Heart right ventricle (tissue), 16 donors: ENCODE measurements around the gene SLC7A6OS. TPM values are rescaled to one million over a fixed set of nuclear protein-coding genes. Genes with fewer than 3 reads are reported as not detected.

ENCODE experiments used
- ATAC-seq, 8 donors: fragments of 200-7000 bp; cut with Tn5 transposase; one replicate each; pipeline ENCODE4 v1.9.1; 2020; ENCODE audit warnings: mild to moderate bottlenecking in 8 of 8, moderate library complexity in 8 of 8, moderate number of reproducible peaks in 1 of 8
- DNase-seq, 2 donors: peaks; one replicate each; pipeline ENCODE4 v3.0.0-alpha.2; 2020
- H3K27ac ChIP-seq, 10 donors: fragments of 200-600 bp; sonication (generic) in 2 of 10; one replicate each; pipeline versions ENCODE4 v1.5.0 to v1.8.0; 2020 to 2022; ENCODE audit warnings: mild to moderate bottlenecking in 3 of 10
- H3K27me3 ChIP-seq, 7 donors: fragments of 200-600 bp; one replicate each; pipeline ENCODE4 v1.8.0; 2021 to 2022; ENCODE audit warnings: mild to moderate bottlenecking in 2 of 7
- H3K36me3 ChIP-seq, 9 donors: fragments of 200-600 bp; sonication (generic) in 1 of 9; one replicate each; pipeline versions ENCODE4 v1.5.0 to v1.8.0; 2020 to 2022; ENCODE audit warnings: mild to moderate bottlenecking in 2 of 9
- H3K4me1 ChIP-seq, 9 donors: fragments of 200-600 bp; sonication (generic) in 1 of 9; one replicate each; pipeline versions ENCODE4 v1.5.0 to v1.8.0; 2020 to 2022; ENCODE audit warnings: mild to moderate bottlenecking in 4 of 9
- H3K4me3 ChIP-seq, 10 donors: fragments of 200-600 bp; sonication (generic) in 2 of 10; one replicate each; pipeline versions ENCODE4 v1.5.0 to v1.8.0; 2020 to 2022; ENCODE audit warnings: mild to moderate bottlenecking in 7 of 10, moderate library complexity in 2 of 10
- H3K9me3 ChIP-seq, 11 donors: fragments of 200-600 bp in 10 of 11; sonication (generic) in 2 of 11; one replicate each; pipeline versions ENCODE4 v1.5.0 to v1.8.0; 2013 to 2022; ENCODE audit warnings: mild to moderate bottlenecking in 2 of 11, control low read depth in 1 of 11, moderate library complexity in 1 of 11
- CTCF ChIP-seq, 9 donors: fragments of 200-600 bp; sonication (generic) in 2 of 9; IDR thresholded peaks; one replicate each; pipeline versions ENCODE4 v1.5.0 to v1.8.0; 2021 to 2022; ENCODE audit warnings: antibody characterized with exemption in 9 of 9, mild to moderate bottlenecking in 5 of 9, moderate library complexity in 1 of 9
- WGBS, 2 donors: extraction: QIAGEN DNeasy Blood & Tissue Kit; methylation state at CpG; one replicate each; pipeline ENCODE4 v1.1.7; 2013; ENCODE audit warnings: inconsistent platforms in 1 of 2; 5-methylcytosine and 5-hydroxymethylcytosine counted together
- intact Hi-C, 10 donors: fragments of 100-400 bp; cut with DNase I; formaldehyde crosslinking; loops; one replicate each; pipeline versions ENCODE4 v1.11.1 to v1.14.2; 2022
- polyA plus RNA-seq, 2 donors: library from polyadenylated mRNA; stranded (reverse); fragments of 200-250 nt; gene quantifications; one replicate each; pipeline ENCODE4 v1.2.3, GENCODE V29; 2013
- total RNA-seq, 10 donors: library from RNA; stranded (reverse); fragmentation: NEBNext Ultra II Directional in 3 of 10; extraction: Animal tissue kit (Norgen Biotek cat#: 25700) in 3 of 10; gene quantifications; one replicate each; pipeline versions ENCODE4 v1.2.1 to v1.2.4, GENCODE V29; 2021 to 2023
- donor health status: Arrhythmogenic right ventricular cardiomyopathy.
- donor health status: ischemic (EF 13 %, LVEDD 7.1; RV severe dilation, severe dysfunction).
- donor health status: healthy with polysubstance abuse.
- donor health status: DM: no; HTN: yes; CAD: no.
- donor health status: DM: no; HTN: no; CAD: no.
- donor health status: ischemic (EF 25% LVEDD 6.9; RV normal size, moderate dysfunction).
- donor health status: ischemic (EF 25% LVEDD 5.7; RV mildly dilated, moderate dysfunction).
- donor health status: healthy.
- donor health status: DM: yes; HTN: yes; CAD: no.
- donor health status: Ischemic cardiomyopathy.
- donor health status: ischemic (EF 35%, LVEDD 5.7; RV mildly dilated, moderate dysfunction).
- donor health status: nonischemic (EF 11% LVEDD 7.7; RV severe dilation, severe dysfunction).
- donor health status: DM: yes; HTN: yes; CAD: no.
- donor health status: PGD.
- donor health status: ischemic (EF 29% LVEDD 5.4; RV normal size, mild dysfunction).
- donor health status: nonischemic (EF 23%, LVEDD 6.1; RV moderate dilation, normal function).

Gene SLC7A6OS
- total and polyA plus RNA-seq, 12 donors, result 7.3 to 14.4 (median 12.3) TPM

- DNase-seq, result no peak
- Histone ChIP-seq H3K9me3 (no peaks in the 10 kb centered on the region), H3K4me3 (peak overlapping the region in 3 of 10 donors; percentile 1 to 17 (median 15)), H3K27ac (peak overlapping the region; percentile 13 to 88 (median 81)), H3K27me3 (no peaks in the 10 kb centered on the region), H3K36me3 (peaks cover 0 to 62% (median 16%) of the 10 kb centered on the region in 9 donors), H3K4me1 (peaks cover 43 to 100% (median 94%) of the 10 kb centered on the region in 9 donors)
- peak in 5 of 8 donors; percentile 17 to 50 (median 25) for ATAC-seq
- intact Hi-C loops, result no loop called here
- WGBS, 2 donors, result 69 to 83% methylated on average over 12 of the region's 12 CpGs
- no peak for TF ChIP-seq CTCF (IDR thresholded peaks at IDR 0.05)
Observed at GRCh38 chr16:68286153-68287074, 24.3 kb downstream of the SLC7A6OS start.

GRCh38 chr16:68285683-68286082 is 25.1 kb downstream of the SLC7A6OS start:
- no peak for ATAC-seq
- no peak for DNase-seq
- Histone ChIP-seq H3K4me1 (peaks cover 41 to 100% (median 90%) of the 10 kb centered on the region in 9 donors), H3K27ac (peak overlapping the region; percentile 67 to 88 (median 81)), H3K36me3 (peaks cover 0 to 59% (median 8%) of the 10 kb centered on the region in 9 donors), H3K27me3 (no peaks in the 10 kb centered on the region), H3K9me3 (no peaks in the 10 kb centered on the region), H3K4me3 (peak overlapping the region in 1 of 10 donors; percentile 1)
- WGBS, 2 donors, result 87 to 90% methylated on average over 3 of the region's 3 CpGs
- TF ChIP-seq CTCF (IDR thresholded peaks at IDR 0.05), result no peak
- intact Hi-C loops, result loop anchor here in 1 of 10 donors (2.0 kb wide), 1 partner anchor 21 kb away; the partner anchor contains the start of gene SLC7A6

GRCh38 chr16:68284847-68285246 is 25.9 kb downstream of the SLC7A6OS start:
- Histone ChIP-seq H3K36me3 (peaks cover 0 to 52% (median 2%) of the 10 kb centered on the region in 9 donors), H3K4me1 (peaks cover 36 to 100% (median 83%) of the 10 kb centered on the region in 9 donors), H3K27ac (peak overlapping the region; percentile 67 to 88 (median 81)), H3K9me3 (no peaks in the 10 kb centered on the region), H3K27me3 (no peaks in the 10 kb centered on the region), H3K4me3 (peak overlapping the region in 1 of 10 donors; percentile 12)
- DNase-seq (no peak), ATAC-seq (peak in 3 of 8 donors; percentile 8 to 14 (median 10))
- WGBS, 2 donors, result 52 to 54% methylated on average over 5 of the region's 5 CpGs
- no peak for TF ChIP-seq CTCF (IDR thresholded peaks at IDR 0.05)
- intact Hi-C loops, result loop anchor here in 1 of 10 donors (2.0 kb wide), 1 partner anchor 20 kb away; the partner anchor contains the start of gene SLC7A6

- Histone ChIP-seq H3K4me3 (peak overlapping the region in 1 of 10 donors; percentile 12), H3K9me3 (no peaks in the 10 kb centered on the region), H3K27ac (peak overlapping the region; percentile 67 to 88 (median 81)), H3K36me3 (peaks cover 0 to 45% (median 2%) of the 10 kb centered on the region in 9 donors), H3K27me3 (no peaks in the 10 kb centered on the region), H3K4me1 (peaks cover 32 to 100% (median 81%) of the 10 kb centered on the region in 9 donors)
- ATAC-seq (peak; percentile 18 to 81 (median 64)), DNase-seq (no peak)
- TF ChIP-seq CTCF (IDR thresholded peaks at IDR 0.05), result no peak
- WGBS, 2 donors, result 44 to 54% methylated on average over 9 of the region's 9 CpGs
- intact Hi-C loops, result loop anchor here in 1 of 10 donors (2.0 kb wide), 1 partner anchor 19 kb away; the partner anchor contains the start of gene SLC7A6
Observed at GRCh38 chr16:68283801-68284598, 26.7 kb downstream of the SLC7A6OS start.
